HG02938 (cell line): ENCODE results near the gene STH.

ENCODE experiments used
- ATAC-seq: cut with Tn5 transposase; IDR thresholded peaks from one replicate; pipeline ENCODE4 v1.9.1; 2021; ENCODE audit warnings: mild to moderate bottlenecking, moderate library complexity; ENCODE audit not compliant: unreplicated experiment

Gene STH

GRCh38 chr17:46042925-46043324, 43.9 kb downstream of the STH start:
- no peak for ATAC-seq

- ATAC-seq: no peak
These were observed 44.6 kb downstream of the STH start for GRCh38 chr17:46043606-46044005.

GRCh38 chr17:46044286-46044928, 45.4 kb downstream of the STH start:
- ATAC-seq: no peak

- ATAC-seq: no peak
These were observed 45.9 kb downstream of the STH start for GRCh38 chr17:46044989-46045388.

- no peak for ATAC-seq
These were observed 46.6 kb downstream of the STH start for GRCh38 chr17:46045639-46046038.

GRCh38 chr17:46046957-46047356, 47.9 kb downstream of the STH start:
- ATAC-seq: no peak

GRCh38 chr17:46047398-46047797, 48.3 kb downstream of the STH start:
- ATAC-seq: no peak

GRCh38 chr17:46047856-46048255, 48.8 kb downstream of the STH start:
- ATAC-seq: no peak
